M059J (cell line): Measurements from ENCODE around the gene EIF4EBP3. TPM values are rescaled to one million over a fixed set of nuclear protein-coding genes. Genes with fewer than 3 reads are reported as not detected.

ENCODE experiments used
- DNase-seq: peaks from one replicate; pipeline ENCODE4 v3.0.0-alpha.2; 2012; ENCODE audit warnings: low read depth
- total RNA-seq: library from RNA; depleted of rRNA; stranded (reverse); fragments of >200 nt; shearing (Covaris generic); gene quantifications from 2 replicates; pipeline ENCODE4 v1.2.3, GENCODE V29; 2014; rRNA removed

The EIF4EBP3 gene
- total RNA-seq, result not detected in 2 replicates

GRCh38 chr5:140547508-140548299 is at the start of gene EIF4EBP3:
TSS of gene EIF4EBP3 (plus strand) at chr5:140547662. CDS start at chr5:140547738, 76 bp downstream.
- DNase-seq, result peak; percentile 84

- DNase-seq, result no peak
These were observed 49.6 kb upstream of the EIF4EBP3 start for GRCh38 chr5:140497897-140498296.

DNA sequence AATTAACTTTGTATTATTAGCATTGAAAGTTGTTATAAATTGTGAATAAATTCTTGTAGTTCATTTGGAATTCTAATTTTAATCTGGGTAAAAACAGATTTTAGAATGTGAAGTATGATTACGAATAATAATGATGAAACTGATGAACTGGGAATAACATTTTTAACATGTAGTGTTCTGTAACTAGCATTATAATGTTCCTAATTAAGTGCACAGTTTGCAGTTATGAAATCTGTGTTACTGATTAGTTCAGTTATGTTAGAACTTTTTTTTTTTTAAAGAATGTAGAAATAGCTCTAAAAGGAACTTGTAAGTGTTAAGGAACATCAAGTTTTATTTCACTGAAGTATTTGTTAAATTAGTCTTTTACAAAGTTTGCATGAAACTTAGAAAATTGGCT is 48.9 kb upstream of the EIF4EBP3 start:
- no peak for DNase-seq

GRCh38 chr5:140502834-140503233 is 44.6 kb upstream of the EIF4EBP3 start:
- DNase-seq, result no peak

DNA sequence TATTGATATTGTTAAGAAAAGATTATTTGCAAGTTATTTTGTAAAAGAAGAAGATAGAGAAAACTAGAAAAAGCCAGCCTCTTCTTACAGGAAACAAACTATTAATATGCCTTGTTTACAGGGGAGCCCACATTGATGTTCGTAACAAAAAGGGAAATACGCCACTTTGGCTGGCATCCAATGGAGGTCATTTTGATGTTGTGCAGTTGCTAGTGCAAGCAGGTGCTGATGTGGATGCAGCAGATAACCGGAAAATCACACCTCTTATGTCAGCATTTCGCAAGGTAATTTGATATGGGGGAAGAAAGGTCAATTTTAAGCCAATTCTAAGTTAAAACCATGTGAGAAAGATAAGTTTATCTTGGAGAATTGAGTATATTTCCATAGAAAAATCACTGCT is 37.6 kb upstream of the EIF4EBP3 start:
- DNase-seq, result no peak

- no peak for DNase-seq
These were observed 34.3 kb upstream of the EIF4EBP3 start for GRCh38 chr5:140513124-140513523.

DNA sequence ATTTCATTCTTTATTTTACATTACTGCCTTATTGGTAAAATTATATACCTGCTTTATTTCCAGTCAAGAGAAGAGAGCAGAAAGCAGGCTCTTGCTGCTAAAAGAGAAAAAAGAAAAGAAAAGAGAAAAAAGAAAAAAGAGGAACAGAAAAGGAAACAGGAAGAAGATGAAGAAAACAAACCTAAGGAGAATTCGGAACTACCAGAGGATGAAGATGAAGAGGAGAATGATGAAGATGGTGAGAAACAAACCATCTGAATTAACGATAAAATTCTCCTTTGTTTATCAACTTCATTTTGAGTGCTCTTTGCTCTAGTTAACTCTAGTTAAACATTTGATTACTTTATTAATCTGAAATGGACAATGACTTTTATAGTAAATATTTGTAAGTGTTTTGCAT is 23.5 kb upstream of the EIF4EBP3 start:
- no peak for DNase-seq

GRCh38 chr5:140540227-140540626 is 7.2 kb upstream of the EIF4EBP3 start:
- DNase-seq, result no peak

GRCh38 chr5:140542972-140543371 is 4.5 kb upstream of the EIF4EBP3 start:
- DNase-seq, result no peak

DNA sequence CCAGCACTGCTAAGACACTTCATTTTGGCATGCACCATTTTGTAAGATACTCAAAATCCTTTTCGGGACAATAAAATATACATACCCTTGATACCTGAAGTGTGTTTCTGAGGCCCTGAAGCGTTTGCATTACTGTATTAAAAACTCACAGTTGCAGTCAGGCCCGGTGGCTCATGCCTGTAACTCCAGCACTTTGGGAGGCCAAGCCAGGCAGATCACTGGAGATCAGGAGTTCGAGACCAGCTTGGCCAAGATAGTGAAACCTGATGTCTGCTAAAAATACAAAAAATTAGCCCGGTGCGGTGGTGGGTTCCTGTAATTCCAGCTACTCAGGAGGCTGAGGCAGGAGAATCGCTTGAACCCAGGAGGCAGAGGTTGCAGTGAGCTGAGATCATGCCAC is 2.5 kb upstream of the EIF4EBP3 start:
- no peak for DNase-seq

DNA sequence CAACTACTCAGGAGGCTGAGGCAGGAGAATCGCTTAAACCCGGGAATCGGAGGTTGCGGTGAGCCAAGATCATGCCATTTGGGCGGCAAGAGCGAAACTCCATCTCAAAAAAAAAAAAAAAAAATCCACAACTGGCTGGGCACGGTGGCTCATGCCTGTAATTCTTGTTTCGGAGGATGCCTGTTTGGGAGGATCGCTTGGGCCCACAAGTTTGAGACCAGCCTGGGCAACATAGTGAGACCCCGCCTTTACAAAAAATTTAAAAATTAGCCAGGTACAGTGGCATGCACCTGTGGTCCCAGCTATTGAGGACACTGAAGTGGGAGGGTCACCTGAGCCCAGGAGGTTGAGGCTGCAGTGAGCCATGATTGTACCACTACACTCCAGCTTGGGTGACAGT is 1.9 kb upstream of the EIF4EBP3 start:
- no peak for DNase-seq

DNA sequence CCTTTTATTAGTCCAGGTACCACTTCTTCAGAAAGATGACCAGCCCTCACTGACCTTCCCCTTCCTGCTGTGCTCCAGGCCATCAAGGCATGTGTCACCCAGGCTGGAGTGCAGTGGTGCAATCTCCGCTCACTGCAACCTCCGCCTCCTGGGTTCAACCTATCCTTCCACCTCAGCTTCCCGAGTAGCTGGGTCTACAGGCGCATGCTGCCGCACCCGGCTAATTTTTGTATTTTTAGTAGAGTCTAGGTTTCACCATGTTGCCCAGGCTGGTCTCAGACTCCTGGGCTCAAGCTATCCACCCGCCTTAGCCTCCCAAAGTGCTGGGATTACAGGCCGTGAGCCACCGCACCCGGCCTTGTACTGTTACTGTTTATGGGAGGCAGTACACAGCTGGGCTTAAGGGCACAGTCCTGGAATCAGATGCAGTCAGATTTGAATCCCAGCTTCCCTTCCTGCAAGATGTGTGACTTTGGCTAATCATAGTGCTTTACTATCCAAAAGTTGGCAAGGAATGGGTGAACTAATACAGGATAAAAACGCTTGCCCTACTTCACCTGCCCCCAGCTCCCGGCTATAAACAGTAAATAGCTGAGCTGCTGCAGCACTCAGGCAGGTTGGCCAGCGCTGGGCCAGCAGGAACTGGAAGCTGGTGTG is 483 bp upstream of the EIF4EBP3 start:
- peak; percentile 33 for DNase-seq

DNA sequence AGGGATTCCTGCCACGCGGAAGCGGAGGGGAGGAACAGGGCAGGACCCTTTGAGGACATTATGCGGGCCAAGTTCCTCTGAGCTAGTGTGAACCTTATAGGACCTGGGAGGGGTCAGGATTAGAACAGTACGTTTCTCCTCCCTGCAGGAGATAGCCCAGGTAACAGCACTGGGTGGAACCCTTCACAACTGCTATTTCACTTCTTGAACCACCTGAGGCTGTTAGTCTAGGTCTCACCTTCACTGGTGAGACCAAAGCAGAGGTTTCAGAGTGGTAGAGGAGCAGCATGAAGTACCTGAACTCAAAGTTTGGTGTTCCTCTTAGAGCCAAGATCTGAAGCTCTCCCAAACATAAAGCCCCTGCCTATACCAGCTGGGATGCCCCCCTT is 832 bp downstream of the EIF4EBP3 start:
- DNase-seq, result no peak

DNA sequence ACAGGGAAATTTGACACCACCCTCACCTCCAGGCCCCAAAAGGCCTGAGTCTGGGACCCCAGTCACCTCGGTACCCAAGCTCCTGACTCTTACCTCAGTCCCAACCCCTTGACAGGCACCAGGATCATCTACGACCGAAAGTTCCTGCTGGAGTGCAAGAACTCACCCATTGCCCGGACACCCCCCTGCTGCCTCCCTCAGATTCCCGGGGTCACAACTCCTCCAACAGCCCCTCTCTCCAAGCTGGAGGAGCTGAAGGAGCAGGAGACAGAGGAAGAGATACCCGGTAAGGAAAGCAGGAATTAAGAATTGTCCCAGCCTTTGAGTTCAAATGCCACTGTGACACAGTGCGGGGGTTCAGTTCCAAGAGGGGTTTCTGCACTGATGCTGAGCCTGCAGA is 1.3 kb downstream of the EIF4EBP3 start:
- no peak for DNase-seq

DNA sequence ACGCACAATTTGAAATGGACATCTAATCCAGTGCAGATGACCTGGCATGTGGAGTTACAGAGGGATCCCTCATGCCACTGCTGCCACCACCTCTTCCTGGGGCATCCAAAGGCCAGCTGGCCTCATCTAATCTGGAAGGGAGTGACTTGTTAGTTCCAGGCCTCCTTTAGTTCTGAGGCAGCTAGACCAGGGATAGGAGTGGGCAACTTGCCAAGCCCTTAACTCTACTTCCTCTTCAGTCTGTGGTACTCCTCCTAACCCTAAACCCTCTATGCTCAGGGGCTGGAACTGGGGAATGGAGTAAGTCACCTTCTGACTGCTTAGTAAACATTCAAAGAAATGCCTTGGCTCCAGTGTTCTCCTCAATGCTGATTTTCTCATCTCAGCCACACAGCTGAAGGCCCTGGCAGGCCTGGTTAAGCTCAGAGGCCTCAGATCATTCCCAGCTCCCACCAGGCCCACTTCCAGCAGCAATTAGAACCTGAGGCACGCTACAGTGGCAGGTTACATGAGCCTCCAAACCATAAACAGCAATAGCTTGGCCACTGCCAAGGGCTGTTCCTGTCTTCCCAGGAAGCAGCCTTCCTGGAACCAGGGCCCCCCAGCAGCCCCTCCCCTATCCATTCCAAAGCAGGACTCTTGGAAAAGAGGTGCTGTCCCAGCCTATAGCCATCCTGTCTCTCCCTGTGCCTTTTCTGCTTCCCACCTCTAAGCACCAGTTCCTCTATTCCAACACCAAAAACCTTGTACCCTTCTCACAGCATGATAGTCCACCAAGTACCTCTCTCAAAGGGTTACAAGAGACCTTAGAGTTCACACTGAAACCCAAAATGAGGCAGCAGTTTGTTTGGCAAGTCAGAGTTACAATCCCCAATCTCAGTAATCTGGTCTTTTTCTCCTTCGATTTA is 2.0 kb downstream of the EIF4EBP3 start:
- peak; percentile 42 for DNase-seq

GRCh38 chr5:140550147-140551079 is 3.0 kb downstream of the EIF4EBP3 start:
- no peak for DNase-seq

DNA sequence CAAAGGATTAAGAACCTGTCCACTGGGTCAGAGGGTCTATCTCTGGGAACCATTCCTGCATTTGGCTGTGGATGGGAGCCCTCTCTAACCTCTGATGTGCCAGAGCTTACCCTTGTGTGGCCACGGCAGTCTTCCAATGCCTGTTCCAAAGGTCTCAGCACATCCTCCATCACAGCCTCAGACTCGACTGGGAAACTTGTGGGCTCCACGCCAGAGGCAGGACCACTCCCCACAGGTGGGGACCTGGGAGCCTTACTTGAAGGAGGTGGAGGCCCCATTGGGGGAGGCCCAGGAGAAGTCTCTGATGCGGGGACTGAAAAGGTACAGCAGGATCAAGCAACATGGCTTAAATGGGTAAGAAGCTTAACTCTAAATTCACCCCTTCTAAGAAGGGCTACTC is 4.4 kb downstream of the EIF4EBP3 start:
- no peak for DNase-seq

GRCh38 chr5:140553657-140554056 is 6.2 kb downstream of the EIF4EBP3 start:
- peak; percentile 40 for DNase-seq

GRCh38 chr5:140554454-140554853 is 7.0 kb downstream of the EIF4EBP3 start:
- DNase-seq, result peak; percentile 26

GRCh38 chr5:140555747-140556312 is 8.4 kb downstream of the EIF4EBP3 start:
- peak; percentile 22 for DNase-seq

- peak; percentile 29 for DNase-seq
These were observed 9.0 kb downstream of the EIF4EBP3 start for GRCh38 chr5:140556438-140556837.
